ENCODE measurements around the gene REPIN1. TPM values are rescaled to one million over a fixed set of nuclear protein-coding genes. Genes with fewer than 3 reads are reported as not detected.

Gene REPIN1
- total RNA-seq, 1 donor = 57.5 TPM

- no peak overlapping the region for H3K4me2 ChIP-seq (ENCODE audit: insufficient read depth, low read length)
- no peaks in the 10 kb centered on the region for H3K9me3 ChIP-seq (ENCODE audit: low read depth, low read length)
- peaks cover 28% of the 10 kb centered on the region for H3K36me3 ChIP-seq (ENCODE audit: insufficient read depth, low read length)
- H3K79me2 ChIP-seq (ENCODE audit: insufficient read depth, low read length) = peaks cover 51% of the 10 kb centered on the region
- H3K27me3 ChIP-seq (ENCODE audit: insufficient read depth, low read length) = no peaks in the 10 kb centered on the region
- peak; percentile 39 for DNase-seq (ENCODE audit: insufficient read length, low spot score, missing footprints)
- H4K20me1 ChIP-seq (ENCODE audit: insufficient read depth, low read length) = peaks cover 27% of the 10 kb centered on the region
- H3K4me1 ChIP-seq (ENCODE audit: insufficient read depth, low read length) = peaks cover 24% of the 10 kb centered on the region
- no peak overlapping the region for H3K4me3 ChIP-seq (ENCODE audit: insufficient read depth, low read length)
- H3K27ac ChIP-seq (ENCODE audit: low read depth, low read length) = no peak overlapping the region
- no peak overlapping the region for H2AFZ ChIP-seq (ENCODE audit: low read length)
- TF ChIP-seq CTCF (IDR thresholded peaks at IDR 0.05; ENCODE audit: extremely low read depth, low read depth, low read length) = no peak
These were observed 3.8 kb downstream of the REPIN1 start for GRCh38 chr7:150372271-150373048.

GRCh38 chr7:150373049-150373801 lies 4.6 kb downstream of the REPIN1 start:
- H3K27ac ChIP-seq (ENCODE audit: low read depth, low read length) = no peak overlapping the region
- no peak overlapping the region for H3K4me3 ChIP-seq (ENCODE audit: insufficient read depth, low read length)
- peaks cover 28% of the 10 kb centered on the region for H3K36me3 ChIP-seq (ENCODE audit: insufficient read depth, low read length)
- H2AFZ ChIP-seq (ENCODE audit: low read length) = no peak overlapping the region
- peaks cover 51% of the 10 kb centered on the region for H3K79me2 ChIP-seq (ENCODE audit: insufficient read depth, low read length)
- no peak overlapping the region for H3K4me2 ChIP-seq (ENCODE audit: insufficient read depth, low read length)
- no peaks in the 10 kb centered on the region for H3K27me3 ChIP-seq (ENCODE audit: insufficient read depth, low read length)
- peak; percentile 57 for DNase-seq (ENCODE audit: insufficient read length, low spot score, missing footprints)
- peaks cover 27% of the 10 kb centered on the region for H4K20me1 ChIP-seq (ENCODE audit: insufficient read depth, low read length)
- H3K4me1 ChIP-seq (ENCODE audit: insufficient read depth, low read length) = peaks cover 25% of the 10 kb centered on the region
- H3K9me3 ChIP-seq (ENCODE audit: low read depth, low read length) = no peaks in the 10 kb centered on the region
- no peak for TF ChIP-seq CTCF (IDR thresholded peaks at IDR 0.05; ENCODE audit: extremely low read depth, low read depth, low read length)

GRCh38 chr7:150374026-150374425 lies 5.4 kb downstream of the REPIN1 start:
- Histone ChIP-seq H3K4me2 (ENCODE audit: insufficient read depth, low read length) (no peak overlapping the region), H3K9me3 (ENCODE audit: low read depth, low read length) (no peaks in the 10 kb centered on the region), H3K4me3 (ENCODE audit: insufficient read depth, low read length) (no peak overlapping the region), H3K79me2 (ENCODE audit: insufficient read depth, low read length) (peaks cover 49% of the 10 kb centered on the region), H3K36me3 (ENCODE audit: insufficient read depth, low read length) (peaks cover 28% of the 10 kb centered on the region), H3K27me3 (ENCODE audit: insufficient read depth, low read length) (no peaks in the 10 kb centered on the region), H3K27ac (ENCODE audit: low read depth, low read length) (no peak overlapping the region), H3K4me1 (ENCODE audit: insufficient read depth, low read length) (peaks cover 30% of the 10 kb centered on the region), H2AFZ (ENCODE audit: low read length) (no peak overlapping the region), H4K20me1 (ENCODE audit: insufficient read depth, low read length) (peaks cover 27% of the 10 kb centered on the region)
- DNase-seq (ENCODE audit: insufficient read length, low spot score, missing footprints) = peak; percentile 14
- TF ChIP-seq CTCF (IDR thresholded peaks at IDR 0.05; ENCODE audit: extremely low read depth, low read depth, low read length) = no peak

- peak; percentile 50 for DNase-seq (ENCODE audit: insufficient read length, low spot score, missing footprints)
- TF ChIP-seq CTCF (IDR thresholded peaks at IDR 0.05; ENCODE audit: extremely low read depth, low read depth, low read length) = no peak
- peaks cover 28% of the 10 kb centered on the region for H3K36me3 ChIP-seq (ENCODE audit: insufficient read depth, low read length)
These were observed 5.8 kb downstream of the REPIN1 start for GRCh38 chr7:150374472-150374871.

More at GRCh38 chr7:150374472-150374871, 5.8 kb downstream of the REPIN1 start:
- peaks cover 27% of the 10 kb centered on the region for H3K4me1 ChIP-seq (ENCODE audit: insufficient read depth, low read length)
- H4K20me1 ChIP-seq (ENCODE audit: insufficient read depth, low read length) = peaks cover 24% of the 10 kb centered on the region
- no peak overlapping the region for H2AFZ ChIP-seq (ENCODE audit: low read length)
- no peak overlapping the region for H3K4me2 ChIP-seq (ENCODE audit: insufficient read depth, low read length)
- no peak overlapping the region for H3K27ac ChIP-seq (ENCODE audit: low read depth, low read length)
- peaks cover 45% of the 10 kb centered on the region for H3K79me2 ChIP-seq (ENCODE audit: insufficient read depth, low read length)
- H3K27me3 ChIP-seq (ENCODE audit: insufficient read depth, low read length) = no peaks in the 10 kb centered on the region
- H3K4me3 ChIP-seq (ENCODE audit: insufficient read depth, low read length) = no peak overlapping the region
- H3K9me3 ChIP-seq (ENCODE audit: low read depth, low read length) = no peaks in the 10 kb centered on the region
